WTC11 (cell line): ENCODE data around the gene TNS2. TPM values are rescaled to one million over a fixed set of nuclear protein-coding genes. Genes with fewer than 3 reads are reported as not detected.

Experiments
- ATAC-seq: fragments of 200-7000 bp; cut with Tn5 transposase; 2 replicates; pipeline ENCODE4 v1.10.0; 2021; ENCODE audit warnings: mild to moderate bottlenecking, moderate library complexity
- CTCF ChIA-PET: fragments of 300-600 bp; sonication (Branson Sonifier 250); formaldehyde crosslinking; loops from one replicate; lab custom pipeline; 2021; ENCODE audit warnings: antibody characterized with exemption; lab: Charles Lee
- POLR2A ChIA-PET: fragments of 350-600 bp; sonication (Branson Sonifier 250); formaldehyde crosslinking; loops from one replicate; lab custom pipeline; 2021; ENCODE audit warnings: antibody characterized with exemption; lab: Charles Lee
- DNase-seq: peaks from one replicate; pipeline ENCODE4 v3.0.0; 2021; ENCODE audit warnings: low spot score
- H3K27ac Mint-ChIP-seq: 2 replicates; pipeline ENCODE4 v1.8.0; 2021; ENCODE audit warnings: mixed read lengths
- H3K27me3 Mint-ChIP-seq: 2 replicates; pipeline ENCODE4 v1.8.0; 2021; ENCODE audit warnings: low read depth, mild to moderate bottlenecking, moderate library complexity, mixed read lengths
- H3K36me3 Mint-ChIP-seq: 2 replicates; pipeline ENCODE4 v1.8.0; 2021; ENCODE audit warnings: mixed read lengths
- H3K4me1 Mint-ChIP-seq: 2 replicates; pipeline ENCODE4 v1.8.0; 2022; ENCODE audit warnings: mixed read lengths
- H3K4me3 Mint-ChIP-seq: 2 replicates; pipeline ENCODE4 v1.8.0; 2021; ENCODE audit warnings: mild to moderate bottlenecking, moderate library complexity, mixed read lengths
- H3K9me3 Mint-ChIP-seq: 2 replicates; pipeline ENCODE4 v1.8.0; 2021; ENCODE audit warnings: mixed read lengths
- ARID4B ChIP-seq: sonication (generic); formaldehyde crosslinking; IDR thresholded peaks from 2 replicates; pipeline ENCODE4 v1.8.0; 2023; ENCODE audit warnings: missing genetic modification reagents, mild to moderate bottlenecking, borderline replicate concordance
- CDX4 ChIP-seq: fragments of 250-450 bp; sonication (Bioruptor Pico); IDR thresholded peaks from 2 replicates; pipeline ENCODE4 v1.9.0; 2021; ENCODE audit warnings: moderate library complexity, mild to moderate bottlenecking, inconsistent platforms, borderline replicate concordance
- EMX1 ChIP-seq: fragments of 250-450 bp; sonication (Bioruptor Pico); IDR thresholded peaks from 2 replicates; pipeline ENCODE4 v1.8.0; 2021; ENCODE audit warnings: mild to moderate bottlenecking
- ERG ChIP-seq: fragments of 250-450 bp; sonication (Bioruptor Pico); IDR thresholded peaks from 2 replicates; pipeline ENCODE4 v1.8.0; 2021; ENCODE audit warnings: mild to moderate bottlenecking
- FOXJ3 ChIP-seq: sonication (generic); formaldehyde crosslinking; IDR thresholded peaks from 2 replicates; pipeline ENCODE4 v1.9.0; 2021; ENCODE audit warnings: missing genetic modification reagents, mild to moderate bottlenecking, borderline replicate concordance
- GABPB1 ChIP-seq: sonication (generic); formaldehyde crosslinking; IDR thresholded peaks from 2 replicates; pipeline ENCODE4 v1.8.1; 2023; ENCODE audit warnings: mild to moderate bottlenecking, missing genetic modification reagents
- IRF1 ChIP-seq: sonication (generic); formaldehyde crosslinking; IDR thresholded peaks from 2 replicates; pipeline ENCODE4 v1.8.0; 2023; ENCODE audit warnings: missing genetic modification reagents
- IRF2 ChIP-seq: sonication (generic); formaldehyde crosslinking; IDR thresholded peaks from 2 replicates; pipeline ENCODE4 v1.8.0; 2022; ENCODE audit warnings: low read depth, missing genetic modification reagents, borderline replicate concordance
- MXD4 ChIP-seq: fragments of 250-450 bp; sonication (Bioruptor Pico); IDR thresholded peaks from 2 replicates; pipeline ENCODE4 v1.8.0; 2021; ENCODE audit warnings: mild to moderate bottlenecking, moderate library complexity, borderline replicate concordance
- NFYB ChIP-seq: sonication (generic); formaldehyde crosslinking; conservative IDR thresholded peaks from 2 replicates; pipeline ENCODE4 v1.8.0; 2022; ENCODE audit warnings: low read depth, missing genetic modification reagents
- PREB ChIP-seq: sonication (generic); formaldehyde crosslinking; IDR thresholded peaks from 2 replicates; pipeline ENCODE4 v1.8.1; 2022; ENCODE audit warnings: mild to moderate bottlenecking, missing genetic modification reagents, moderate library complexity, borderline replicate concordance
- SMAD3 ChIP-seq: sonication (generic); formaldehyde crosslinking; IDR thresholded peaks from 2 replicates; pipeline ENCODE4 v1.8.0; 2022; ENCODE audit warnings: missing genetic modification reagents, mild to moderate bottlenecking, borderline replicate concordance
- TCF7 ChIP-seq: sonication (generic); formaldehyde crosslinking; IDR thresholded peaks from 2 replicates; pipeline ENCODE4 v1.8.0; 2022; ENCODE audit warnings: mild to moderate bottlenecking, low read depth, missing genetic modification reagents, moderate library complexity
- ZNF396 ChIP-seq: fragments of 250-450 bp; sonication (Bioruptor Pico); IDR thresholded peaks from 2 replicates; pipeline ENCODE4 v1.8.0; 2021; ENCODE audit warnings: mild to moderate bottlenecking, moderate library complexity, borderline replicate concordance
- total RNA-seq: library from RNA; stranded (reverse); gene quantifications from 3 replicates; pipeline ENCODE4 v1.2.3, GENCODE V29; 2021

Gene TNS2
- total RNA-seq, 1 experiment from 2014 or later, result 7.7 TPM

GRCh38 chr12:53042607-53043454, 7.0 kb upstream of the TNS2 start (continued):
- TF ChIP-seq ARID4B (CRISPR knock-in tag) (no peak), ZNF396 (CRISPR knock-in tag) (no peak), ERG (CRISPR knock-in tag) (peak; percentile 29; the same call in 1 of the 2 replicates)

DNA sequence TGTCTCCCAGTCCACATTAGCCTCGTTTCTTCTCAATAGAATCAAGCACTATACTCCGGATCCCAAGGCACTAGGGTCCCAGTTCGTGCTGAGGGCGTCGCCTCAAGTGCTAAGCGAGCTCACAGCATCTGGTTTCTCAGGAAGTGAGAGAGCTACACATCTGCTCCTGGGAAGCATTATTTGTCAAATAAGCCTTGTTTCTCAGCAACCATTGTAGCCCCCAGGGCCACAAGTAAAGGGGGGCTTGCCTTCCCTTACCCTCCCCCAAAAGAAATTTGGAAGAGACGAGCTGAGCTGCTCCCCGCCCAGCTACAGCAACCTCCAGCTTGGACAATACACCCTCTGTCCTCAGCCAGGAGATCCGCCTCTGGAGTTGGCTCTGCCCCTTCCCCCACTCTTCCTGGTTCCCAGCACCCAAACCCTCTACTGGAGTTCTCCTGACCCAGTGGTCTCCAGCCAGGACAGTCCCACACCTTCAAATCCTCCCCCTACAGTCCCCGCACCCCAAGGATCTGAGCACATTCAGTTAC, 5.7 kb upstream of the TNS2 start:
- no peak overlapping the region for H3K27ac Mint-ChIP-seq
- H3K4me3 Mint-ChIP-seq, result 0 out of 2 replicates have a peak overlapping the region, but pooled peaks have one; percentile 19
- peaks cover 69% of the 10 kb centered on the region for H3K4me1 Mint-ChIP-seq
- CTCF ChIA-PET, result interaction anchor here (0.9 to 8.7 kb wide), 9 partner anchors 10 to 277 kb away, joined by 3 to 97 read pairs (median 4); partner anchors contain the start of genes AAAS and IGFBP6
- H3K36me3 Mint-ChIP-seq, result peaks cover 21% of the 10 kb centered on the region
- TF ChIP-seq GABPB1 (0 out of 2 replicates have a peak, but pooled peaks have one; percentile 23), EMX1 (0 out of 2 replicates have a peak, but pooled peaks have one; percentile 23), FOXJ3 (no peak)
- POLR2A ChIA-PET, result interaction anchor here (1.2 kb wide), 1 partner anchor 38 kb away, joined by 6 read pairs; the partner anchor contains the start of gene EIF4B
- H3K27me3 Mint-ChIP-seq, result peaks cover 40% of the 10 kb centered on the region
- 0 out of 2 replicates have a peak, but pooled peaks have one; percentile 0 for ATAC-seq
- DNase-seq, result no peak
- H3K9me3 Mint-ChIP-seq, result no peaks in the 10 kb centered on the region

GRCh38 chr12:53044896-53045695, 4.8 kb upstream of the TNS2 start:
- Mint-ChIP-seq H3K36me3 (peaks cover 13% of the 10 kb centered on the region), H3K27ac (no peak overlapping the region), H3K4me1 (peaks cover 71% of the 10 kb centered on the region), H3K27me3 (peaks cover 40% of the 10 kb centered on the region), H3K9me3 (no peaks in the 10 kb centered on the region), H3K4me3 (peak overlapping the region; percentile 95)
- CTCF ChIA-PET, result interaction anchor here (1.0 to 8.7 kb wide), 9 partner anchors 9 to 171 kb away, joined by 3 to 97 read pairs (median 4); partner anchors contain the start of gene IGFBP6
- DNase-seq, result no peak
- POLR2A ChIA-PET, result interaction anchor here (0.5 to 1.2 kb wide), 2 partner anchors 38 to 39 kb away, joined by 4 to 6 read pairs; partner anchors contain the start of gene EIF4B
- TF ChIP-seq TCF7 (CRISPR knock-in tag) (no peak), SMAD3 (CRISPR knock-in tag) (no peak), NFYB (CRISPR knock-in tag) (no peak), IRF1 (no peak), ARID4B (CRISPR knock-in tag) (no peak), PREB (CRISPR knock-in tag) (no peak), MXD4 (CRISPR knock-in tag) (no peak), CDX4 (CRISPR knock-in tag) (no peak), IRF2 (no peak)
- no peak for ATAC-seq
